Stimulated activated naive B cell treated with anti-CD40 and anti-IgM and Interleukin-4, amounts not matched to agents 10 μg/mL and 1 μg/mL and 100 μg/mL, for 72 hours (primary cell): ENCODE results near the gene TMEM221.

Experiments
- ATAC-seq, 2 donors: fragments of 150-1000 bp; cut with Tn5 transposase; replicated peaks; 2 replicates each; pipeline ENCODE4 v1.10.0; 2021; ENCODE audit warnings: moderate library complexity in 1 of 2
- DNase-seq: peaks from one replicate; pipeline ENCODE4 v3.0.0; 2021
- H3K27ac Mint-ChIP-seq: one replicate; pipeline ENCODE4 v1.8.0; 2022; ENCODE audit warnings: mild to moderate bottlenecking, mixed read lengths
- H3K27me3 Mint-ChIP-seq, 2 donors: one replicate each; pipeline ENCODE4 v1.8.0; 2022; ENCODE audit warnings: mixed read lengths in 2 of 2
- H3K36me3 Mint-ChIP-seq, 2 donors: one replicate each; pipeline ENCODE4 v1.8.0; 2022; ENCODE audit warnings: mixed read lengths in 2 of 2, mild to moderate bottlenecking in 1 of 2
- H3K4me1 Mint-ChIP-seq, 2 donors: one replicate each; pipeline ENCODE4 v1.8.0; 2022; ENCODE audit warnings: mixed read lengths in 2 of 2, mild to moderate bottlenecking in 1 of 2
- H3K4me3 Mint-ChIP-seq, 2 donors: one replicate each; pipeline ENCODE4 v1.8.0; 2022; ENCODE audit warnings: mild to moderate bottlenecking in 2 of 2, mixed read lengths in 2 of 2, moderate library complexity in 1 of 2
- H3K9me3 Mint-ChIP-seq, 2 donors: one replicate each; pipeline ENCODE4 v1.8.0; 2022; ENCODE audit warnings: mixed read lengths in 2 of 2, mild to moderate bottlenecking in 1 of 2

TMEM221 gene

GRCh38 chr19:17467471-17468301 is 19.2 kb upstream of the TMEM221 start:
- peaks cover 31 to 49% of the 10 kb centered on the region in 2 donors for H3K4me1 Mint-ChIP-seq
- peaks cover 4 to 7% of the 10 kb centered on the region in 2 donors for H3K27me3 Mint-ChIP-seq
- H3K27ac Mint-ChIP-seq, result no peak overlapping the region
- H3K9me3 Mint-ChIP-seq, result no peaks in the 10 kb centered on the region
- no peak overlapping the region for H3K4me3 Mint-ChIP-seq
- no peaks in the 10 kb centered on the region for H3K36me3 Mint-ChIP-seq
- DNase-seq (no peak), ATAC-seq (no peak)

- no peak overlapping the region for H3K27ac Mint-ChIP-seq
- H3K4me1 Mint-ChIP-seq, result peaks cover 31 to 43% of the 10 kb centered on the region in 2 donors
- no peaks in the 10 kb centered on the region for H3K9me3 Mint-ChIP-seq
- ATAC-seq, result no peak
- no peaks in the 10 kb centered on the region for H3K36me3 Mint-ChIP-seq
- H3K4me3 Mint-ChIP-seq, result no peak overlapping the region
- no peak for DNase-seq
- H3K27me3 Mint-ChIP-seq, result peaks cover 4 to 10% of the 10 kb centered on the region in 2 donors
Measured at GRCh38 chr19:17466487-17466850, 18.0 kb upstream of the TMEM221 start.

- Mint-ChIP-seq H3K4me1 (peaks cover 0 to 3% of the 10 kb centered on the region in 2 donors), H3K27me3 (peaks cover 19 to 50% of the 10 kb centered on the region in 2 donors)
- DNase-seq, result no peak
Measured at GRCh38 chr19:17460372-17461230, 12.1 kb upstream of the TMEM221 start, which contains the start of gene NXNL1. TSS of gene NXNL1 (minus strand) at chr19:17460926. CDS start at chr19:17460869, 57 bp downstream.

GRCh38 chr19:17458970-17459369 is 10.5 kb upstream of the TMEM221 start:
- H3K4me1 Mint-ChIP-seq, result peaks cover 0 to 5% of the 10 kb centered on the region in 2 donors
- no peak for DNase-seq
- no peaks in the 10 kb centered on the region for H3K9me3 Mint-ChIP-seq
- H3K27me3 Mint-ChIP-seq, result peaks cover 31 to 62% of the 10 kb centered on the region in 2 donors
- no peak overlapping the region for H3K4me3 Mint-ChIP-seq
- no peak for ATAC-seq
- H3K27ac Mint-ChIP-seq, result no peak overlapping the region
- H3K36me3 Mint-ChIP-seq, result no peaks in the 10 kb centered on the region

More at GRCh38 chr19:17460372-17461230, 12.1 kb upstream of the TMEM221 start, which contains the start of gene NXNL1:
- ATAC-seq, result no peak
- Mint-ChIP-seq H3K4me3 (no peak within 1 kb of the TSS), H3K36me3 (no peaks in the 10 kb centered on the region), H3K9me3 (no peaks in the 10 kb centered on the region), H3K27ac (no peak within 1 kb of the TSS)

- Mint-ChIP-seq H3K9me3 (peaks cover 3% of the 10 kb centered on the region in 2 donors), H3K4me1 (peaks cover 6 to 8% of the 10 kb centered on the region in 2 donors), H3K36me3 (peaks cover 2 to 3% of the 10 kb centered on the region in 2 donors), H3K27ac (no peak overlapping the region), H3K27me3 (peaks cover 37 to 71% of the 10 kb centered on the region in 2 donors), H3K4me3 (no peak overlapping the region)
- ATAC-seq (no peak), DNase-seq (no peak)
Measured at GRCh38 chr19:17457616-17458015, 9.1 kb upstream of the TMEM221 start.

GRCh38 chr19:17456127-17456526 is 7.7 kb upstream of the TMEM221 start:
- DNase-seq (no peak), ATAC-seq (no peak)
- Mint-ChIP-seq H3K27me3 (peaks cover 41 to 68% of the 10 kb centered on the region in 2 donors), H3K4me3 (no peak overlapping the region), H3K36me3 (peaks cover 2 to 3% of the 10 kb centered on the region in 2 donors), H3K27ac (no peak overlapping the region), H3K4me1 (peaks cover 6 to 8% of the 10 kb centered on the region in 2 donors), H3K9me3 (peaks cover 3% of the 10 kb centered on the region in 2 donors)

GRCh38 chr19:17455308-17456123 is 7.0 kb upstream of the TMEM221 start:
- Mint-ChIP-seq H3K9me3 (peaks cover 3% of the 10 kb centered on the region in 2 donors), H3K4me3 (no peak overlapping the region), H3K36me3 (peaks cover 2 to 3% of the 10 kb centered on the region in 2 donors), H3K27ac (no peak overlapping the region), H3K4me1 (peaks cover 8 to 10% of the 10 kb centered on the region in 2 donors), H3K27me3 (peaks cover 41 to 69% of the 10 kb centered on the region in 2 donors)
- DNase-seq (no peak), ATAC-seq (no peak)

- peaks cover 3% of the 10 kb centered on the region in 2 donors for H3K9me3 Mint-ChIP-seq
- peaks cover 3% of the 10 kb centered on the region in 2 donors for H3K36me3 Mint-ChIP-seq
- ATAC-seq (no peak), DNase-seq (no peak)
- peaks cover 43 to 72% of the 10 kb centered on the region in 2 donors for H3K27me3 Mint-ChIP-seq
- no peak overlapping the region for H3K4me3 Mint-ChIP-seq
- peaks cover 11 to 18% of the 10 kb centered on the region in 2 donors for H3K4me1 Mint-ChIP-seq
- H3K27ac Mint-ChIP-seq, result no peak overlapping the region
Measured at GRCh38 chr19:17454576-17455071, 6.2 kb upstream of the TMEM221 start.

GRCh38 chr19:17451820-17452219 is 3.4 kb upstream of the TMEM221 start:
- Mint-ChIP-seq H3K27me3 (peaks cover 44 to 69% of the 10 kb centered on the region in 2 donors), H3K4me3 (no peak overlapping the region), H3K9me3 (peaks cover 3% of the 10 kb centered on the region in 2 donors), H3K36me3 (peaks cover 3% of the 10 kb centered on the region in 2 donors), H3K4me1 (peaks cover 11 to 18% of the 10 kb centered on the region in 2 donors), H3K27ac (no peak overlapping the region)
- ATAC-seq (no peak), DNase-seq (no peak)

GRCh38 chr19:17450264-17451075 is 2.0 kb upstream of the TMEM221 start:
- peaks cover 37 to 56% of the 10 kb centered on the region in 2 donors for H3K27me3 Mint-ChIP-seq

GRCh38 chr19:17447704-17448130 is 751 bp downstream of the TMEM221 start:
- H3K9me3 Mint-ChIP-seq, result no peaks in the 10 kb centered on the region
- no peak overlapping the region for H3K27ac Mint-ChIP-seq
- H3K4me3 Mint-ChIP-seq, result peak overlapping the region; percentile 6 to 40

More at GRCh38 chr19:17450264-17451075, 2.0 kb upstream of the TMEM221 start:
- peak; percentile 62 to 68 for ATAC-seq
- peaks cover 3% of the 10 kb centered on the region in 2 donors for H3K9me3 Mint-ChIP-seq
- peak overlapping the region; percentile 79 for H3K27ac Mint-ChIP-seq
- DNase-seq, result peak; percentile 20
- H3K4me3 Mint-ChIP-seq, result peak overlapping the region; percentile 7 to 16
- peaks cover 11 to 18% of the 10 kb centered on the region in 2 donors for H3K4me1 Mint-ChIP-seq
- H3K36me3 Mint-ChIP-seq, result peaks cover 3% of the 10 kb centered on the region in 2 donors

GRCh38 chr19:17445526-17446165 is 2.8 kb downstream of the TMEM221 start:
- ATAC-seq (no peak), DNase-seq (no peak)
- no peaks in the 10 kb centered on the region for H3K9me3 Mint-ChIP-seq
- no peak overlapping the region for H3K4me3 Mint-ChIP-seq
- H3K4me1 Mint-ChIP-seq, result peaks cover 4 to 9% of the 10 kb centered on the region in 2 donors
- H3K27me3 Mint-ChIP-seq, result peaks cover 15 to 26% of the 10 kb centered on the region in 2 donors
- peaks cover 0 to 1% of the 10 kb centered on the region in 2 donors for H3K36me3 Mint-ChIP-seq
- no peak overlapping the region for H3K27ac Mint-ChIP-seq

More at GRCh38 chr19:17447704-17448130, 751 bp downstream of the TMEM221 start:
- peaks cover 0 to 1% of the 10 kb centered on the region in 2 donors for H3K36me3 Mint-ChIP-seq
- H3K27me3 Mint-ChIP-seq, result peaks cover 19 to 34% of the 10 kb centered on the region in 2 donors
- no peak for DNase-seq
- no peak for ATAC-seq
- H3K4me1 Mint-ChIP-seq, result peaks cover 4 to 12% of the 10 kb centered on the region in 2 donors
